NCI-H2196 (cell line): ENCODE data around the gene PKNOX2.

ENCODE experiments used
- DNase-seq: peaks from one replicate; lab custom pipeline; 2025; ENCODE audit not compliant: unreplicated experiment; lab: John Stamatoyannopoulos, UW

Gene PKNOX2

DNA sequence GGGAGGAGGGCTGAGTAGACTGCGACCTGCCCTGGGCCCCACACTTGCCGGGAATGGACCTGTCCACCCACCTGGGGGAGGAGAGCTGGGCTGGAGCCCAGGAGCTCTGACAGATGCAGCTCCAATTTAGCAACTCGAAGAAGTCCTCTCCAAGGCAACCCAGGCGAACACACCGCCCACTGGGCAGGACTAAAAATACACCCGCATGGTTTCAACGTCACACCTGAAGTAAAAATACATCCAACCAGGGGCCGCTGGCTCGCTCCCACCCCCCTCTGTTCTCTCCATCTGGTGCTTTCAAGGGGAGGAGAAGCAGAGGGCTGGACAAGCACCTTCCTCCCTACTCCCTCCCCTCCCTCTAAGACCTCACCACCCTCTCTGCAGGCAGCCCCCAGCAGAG, 211.6 kb downstream of the PKNOX2 start:
- peak; percentile 64 for DNase-seq

DNA sequence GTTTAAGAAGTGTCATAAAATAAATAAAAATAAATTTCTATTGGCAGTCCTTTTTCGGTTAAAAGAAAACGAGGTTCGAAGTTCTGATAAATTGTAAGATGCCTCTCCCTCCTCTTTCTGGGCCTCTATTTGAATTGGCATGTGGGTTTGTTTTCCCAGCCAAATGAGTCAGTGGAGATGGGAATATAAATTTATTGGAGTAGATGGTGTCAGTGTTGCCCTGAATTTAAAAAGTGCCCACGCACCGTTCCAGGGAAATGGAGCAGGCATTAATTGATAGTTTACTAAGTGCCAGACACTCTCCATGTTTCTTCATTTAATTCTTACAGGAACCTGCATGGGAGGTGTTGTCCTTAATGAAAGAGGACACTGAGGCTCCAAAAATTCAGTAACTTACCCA, 212.3 kb downstream of the PKNOX2 start:
- DNase-seq, result no peak

DNA sequence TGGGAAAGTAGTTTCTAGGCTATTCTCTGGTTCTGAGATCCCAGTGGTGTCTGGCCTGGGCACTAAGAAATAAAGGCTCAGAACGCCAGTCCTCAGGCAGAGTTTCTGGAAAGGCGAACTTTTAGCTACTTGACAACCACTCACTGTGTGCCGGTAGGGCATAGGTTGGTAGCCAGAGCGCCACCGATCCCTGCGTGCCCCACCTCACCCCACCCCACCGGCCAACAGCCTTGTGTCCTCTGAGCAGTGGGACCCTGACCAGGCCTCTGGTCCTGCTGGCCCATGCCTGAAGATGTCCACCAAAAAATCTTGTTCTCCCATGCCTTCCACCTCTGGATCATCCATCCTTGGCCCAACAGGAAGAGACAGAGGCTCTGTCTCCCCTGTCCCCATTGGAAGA, 213.5 kb downstream of the PKNOX2 start:
- no peak for DNase-seq

DNA sequence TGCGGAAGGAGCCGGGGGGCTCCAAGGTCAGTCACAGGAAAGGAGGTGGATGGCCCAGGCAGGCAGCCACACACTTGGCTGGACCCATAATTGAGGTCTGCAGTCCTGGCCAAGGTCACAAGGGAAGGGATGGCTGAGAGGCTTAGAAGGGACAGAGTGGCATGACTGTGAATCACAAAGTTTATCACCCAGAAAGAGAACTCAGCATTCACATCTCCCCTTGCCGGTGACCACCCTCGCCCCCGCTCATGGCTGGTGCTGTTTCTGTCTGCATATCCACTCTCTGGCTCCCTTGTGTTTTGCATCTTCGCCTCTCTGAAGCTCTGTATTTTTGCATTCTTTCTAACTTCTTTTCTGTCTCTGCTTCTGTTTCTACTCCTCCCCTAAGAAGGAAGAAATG, 214.0 kb downstream of the PKNOX2 start:
- no peak for DNase-seq

DNA sequence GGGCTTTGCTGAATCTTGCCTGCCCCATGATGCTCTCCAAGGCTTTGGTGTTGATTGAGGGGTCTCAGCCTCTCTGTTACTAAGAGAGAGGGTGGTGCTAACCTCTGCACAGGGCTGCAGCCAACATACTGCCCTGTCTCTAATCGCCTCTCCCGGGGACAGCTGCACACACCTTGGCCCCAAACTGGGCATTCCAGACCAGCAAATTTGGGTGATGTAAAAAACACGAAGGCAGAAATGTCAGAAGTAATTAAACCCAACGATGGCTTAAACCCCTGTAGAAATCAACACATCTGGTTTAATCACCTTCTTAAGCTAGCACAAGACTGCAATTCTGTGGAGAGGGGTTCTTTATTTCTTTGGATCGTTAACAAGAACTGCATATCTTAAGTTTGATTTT, 215.0 kb downstream of the PKNOX2 start:
- no peak for DNase-seq

DNA sequence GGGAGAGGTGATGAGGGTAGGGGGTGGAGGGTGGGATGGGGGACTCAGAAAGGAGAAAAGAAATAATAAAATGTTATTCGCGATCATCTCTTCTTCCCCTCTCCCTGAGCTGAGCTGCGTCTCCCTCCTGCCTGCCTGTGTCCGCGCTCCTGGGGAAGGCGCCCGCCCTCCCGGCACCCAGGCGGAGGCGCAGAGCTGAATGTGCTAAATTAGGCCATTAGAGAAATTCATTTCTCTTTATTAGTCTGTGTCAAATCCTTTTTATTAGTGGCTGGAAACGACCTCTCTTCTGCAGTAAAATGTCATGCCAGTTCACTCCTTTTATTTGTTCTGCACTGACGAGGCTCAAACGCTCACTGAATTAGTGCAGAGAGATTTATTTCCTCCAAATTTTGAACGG, 215.4 kb downstream of the PKNOX2 start:
- no peak for DNase-seq

DNA sequence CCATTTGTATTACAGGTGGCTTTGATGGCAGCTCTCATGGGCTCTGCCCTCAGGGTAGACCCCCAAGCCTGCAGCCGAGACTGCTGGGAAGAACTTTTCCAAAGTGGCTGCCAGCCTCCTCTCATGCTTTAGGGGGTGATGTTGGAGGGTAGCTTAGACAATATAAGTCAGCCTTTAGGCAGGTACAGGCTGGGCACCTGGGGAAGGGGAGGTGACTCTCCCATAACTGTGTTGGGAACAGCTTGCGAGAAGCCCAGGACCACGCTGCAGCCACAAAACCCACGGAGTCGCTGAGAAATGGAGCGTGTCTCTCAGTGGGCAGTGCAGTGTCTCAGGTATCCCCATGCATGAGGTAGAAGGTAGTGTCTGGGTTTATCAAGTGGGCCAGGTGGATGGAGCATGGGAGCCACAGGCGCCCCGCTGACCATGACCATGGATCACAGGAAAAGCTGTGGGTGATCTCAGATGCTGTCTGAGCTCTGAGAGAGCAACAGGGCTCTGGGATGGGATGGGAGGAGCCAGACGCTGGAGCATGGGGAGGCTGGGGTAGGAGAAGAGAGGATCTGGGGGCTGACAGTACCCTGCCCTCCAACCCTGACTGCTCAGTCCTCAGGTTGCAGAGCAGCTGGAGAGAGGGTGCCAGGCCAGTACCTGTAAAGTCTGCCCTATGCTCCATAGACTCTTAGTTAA, 216.3 kb downstream of the PKNOX2 start:
- DNase-seq, result no peak

DNA sequence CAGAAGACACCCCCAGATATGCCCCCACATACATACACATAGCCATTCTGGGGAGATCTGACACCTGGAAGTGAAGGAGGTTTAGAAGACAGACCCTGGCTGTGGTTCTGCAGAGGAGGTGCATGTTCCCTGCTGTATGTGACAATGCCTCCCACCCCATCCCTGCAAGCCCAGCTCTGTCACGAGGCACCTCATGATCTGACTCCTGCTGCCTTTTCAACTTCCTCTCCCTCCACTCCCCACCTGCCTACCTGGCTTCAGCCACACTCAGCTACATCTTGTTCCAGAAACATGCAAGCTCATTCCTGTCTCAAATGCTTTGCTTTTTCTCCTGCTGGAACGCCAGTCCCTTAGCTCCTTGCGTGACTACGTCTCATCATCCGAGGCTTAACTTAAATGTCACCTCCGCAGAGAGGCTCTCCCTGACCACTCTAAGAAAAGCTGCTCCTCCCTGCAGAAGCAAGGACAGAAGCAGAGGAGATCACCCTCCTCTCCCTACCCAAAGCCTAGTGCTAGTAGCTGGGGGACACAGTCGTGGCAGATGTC, 217.0 kb downstream of the PKNOX2 start:
- no peak for DNase-seq

DNA sequence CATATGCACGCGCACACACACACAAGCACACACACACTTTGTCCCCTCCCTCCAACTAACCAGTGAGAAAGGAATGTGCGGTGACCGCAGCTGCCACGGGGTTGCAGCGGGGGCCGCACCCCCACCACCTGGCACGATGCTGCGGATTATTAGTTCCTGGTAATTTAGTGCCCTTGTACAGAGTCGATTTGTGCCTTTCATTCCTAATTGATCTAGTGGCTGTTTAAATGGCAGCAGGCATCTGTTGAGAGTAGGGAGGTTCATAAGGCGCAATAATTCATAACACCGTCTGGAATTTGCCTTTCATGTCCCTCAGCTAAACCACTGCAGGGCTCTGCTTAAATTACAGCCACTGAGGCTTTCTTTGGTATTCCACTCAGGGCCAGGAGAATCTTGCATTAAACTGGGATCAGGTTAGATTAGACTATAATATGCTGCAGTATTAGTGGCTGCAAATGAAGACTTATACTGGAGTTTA, 217.8 kb downstream of the PKNOX2 start:
- DNase-seq, result no peak

DNA sequence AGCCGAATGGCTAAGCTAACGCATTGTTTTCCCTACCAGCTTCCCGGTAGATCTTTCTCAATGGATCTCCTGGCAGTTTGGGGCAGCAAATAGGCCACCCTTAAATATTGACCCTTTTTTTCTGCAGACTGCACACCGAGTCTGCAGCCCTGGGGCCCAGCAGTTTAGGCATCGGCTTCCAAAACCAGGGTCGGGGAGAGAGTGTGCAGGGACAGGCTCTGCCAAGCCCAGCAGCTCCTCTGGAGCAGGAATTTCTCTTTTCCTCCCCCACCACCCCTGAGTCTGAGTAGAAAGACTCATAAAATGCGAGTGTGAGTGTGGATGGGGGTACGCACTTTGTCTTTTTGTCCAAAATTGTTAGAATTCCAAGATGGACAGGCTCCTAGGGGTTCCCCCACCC, 218.3 kb downstream of the PKNOX2 start:
- no peak for DNase-seq

DNA sequence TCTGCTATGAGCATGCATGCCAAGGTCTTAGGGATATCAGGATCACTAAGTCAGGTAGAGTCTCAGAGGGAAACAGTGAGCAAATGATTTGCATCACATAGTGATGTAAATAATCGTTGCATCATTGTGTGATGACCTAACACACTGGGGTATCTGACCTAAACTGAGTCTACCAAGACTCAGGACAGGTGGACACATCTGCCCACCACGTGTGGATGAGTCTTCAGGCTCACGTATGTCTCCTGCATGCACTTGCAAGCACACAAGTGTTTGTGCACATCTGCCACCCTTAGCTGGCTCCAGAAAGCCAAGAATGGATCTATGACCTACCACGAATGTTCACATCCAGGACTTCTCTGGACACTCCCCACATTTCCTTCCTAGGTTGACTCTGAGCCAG, 220.3 kb downstream of the PKNOX2 start:
- no peak for DNase-seq

DNA sequence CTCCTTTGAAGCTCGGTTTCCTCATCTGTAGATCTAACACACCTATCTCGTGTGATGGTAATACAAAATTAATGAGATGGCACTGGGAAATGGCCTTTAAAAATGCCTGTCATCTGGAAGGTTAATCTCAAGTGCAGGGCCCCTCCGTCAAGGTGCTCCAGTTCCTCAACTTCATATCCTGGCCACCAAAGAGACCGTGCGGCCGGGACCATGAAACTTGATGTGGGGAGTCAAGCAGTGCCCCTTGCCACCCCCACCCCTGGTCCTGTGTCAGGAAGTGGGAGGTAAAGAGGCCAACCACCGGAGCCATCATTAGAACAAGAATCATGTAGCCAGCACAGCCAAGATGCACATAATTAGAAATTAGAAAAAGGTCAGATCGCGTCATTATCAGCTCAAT, 223.3 kb downstream of the PKNOX2 start:
- DNase-seq, result no peak

DNA sequence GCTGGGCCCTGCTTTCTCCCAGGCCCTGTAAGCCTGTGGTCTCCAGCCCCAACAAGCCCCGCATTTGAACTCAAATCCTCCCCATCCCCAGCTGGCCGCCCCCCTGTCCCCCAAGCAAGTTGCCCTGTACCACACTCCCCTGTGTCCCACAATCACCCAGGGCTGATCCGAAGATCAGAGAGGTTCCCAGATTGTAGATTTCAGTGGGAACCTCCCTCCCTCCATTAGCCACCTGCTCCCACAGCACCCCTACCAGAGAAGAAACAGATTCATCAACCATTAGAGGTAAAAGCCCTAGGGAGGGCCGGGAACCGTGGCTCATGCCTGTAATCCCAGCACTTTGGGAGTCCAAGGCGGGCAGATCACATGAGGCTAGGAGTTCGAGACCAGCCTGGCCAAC, 224.1 kb downstream of the PKNOX2 start:
- no peak for DNase-seq

DNA sequence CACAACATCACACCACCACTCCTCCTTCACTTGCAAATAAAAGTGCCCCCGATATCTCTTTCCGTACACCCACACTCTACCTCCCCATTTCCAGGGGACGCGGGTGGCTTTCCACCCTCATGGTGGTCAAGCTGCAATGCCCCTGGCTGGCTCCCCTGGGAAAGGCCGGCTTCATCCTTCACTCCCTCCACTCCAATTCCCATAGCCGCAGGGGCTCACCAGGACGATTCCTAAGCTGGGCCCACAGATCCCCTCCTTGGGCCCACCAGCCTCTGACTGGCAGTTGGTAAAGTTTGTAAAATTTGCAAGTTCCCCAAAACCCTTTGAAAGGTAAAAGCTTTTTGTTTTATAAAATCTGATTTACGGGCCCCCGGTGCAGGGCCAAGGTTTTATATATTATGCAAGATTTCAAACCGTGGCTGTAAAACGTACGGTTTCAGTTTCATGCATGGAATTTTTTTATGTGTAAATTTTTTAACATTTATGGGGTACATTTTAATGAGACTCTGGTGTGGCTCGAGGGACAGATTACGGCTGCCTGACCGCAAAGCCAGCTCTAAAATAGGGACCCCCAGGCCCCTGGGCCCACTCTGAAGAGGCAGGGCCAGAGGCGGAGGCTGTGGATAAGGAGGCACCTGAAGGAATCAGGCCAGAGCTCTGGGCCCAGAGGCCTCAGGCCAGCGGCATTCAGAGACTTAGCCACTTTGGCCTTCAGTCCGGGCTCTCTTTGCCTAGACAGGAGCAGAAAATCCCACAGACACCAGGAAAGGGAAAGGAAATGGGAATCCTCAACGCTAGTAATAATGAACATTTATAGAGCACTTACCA, 225.0 kb downstream of the PKNOX2 start:
- DNase-seq, result no peak

DNA sequence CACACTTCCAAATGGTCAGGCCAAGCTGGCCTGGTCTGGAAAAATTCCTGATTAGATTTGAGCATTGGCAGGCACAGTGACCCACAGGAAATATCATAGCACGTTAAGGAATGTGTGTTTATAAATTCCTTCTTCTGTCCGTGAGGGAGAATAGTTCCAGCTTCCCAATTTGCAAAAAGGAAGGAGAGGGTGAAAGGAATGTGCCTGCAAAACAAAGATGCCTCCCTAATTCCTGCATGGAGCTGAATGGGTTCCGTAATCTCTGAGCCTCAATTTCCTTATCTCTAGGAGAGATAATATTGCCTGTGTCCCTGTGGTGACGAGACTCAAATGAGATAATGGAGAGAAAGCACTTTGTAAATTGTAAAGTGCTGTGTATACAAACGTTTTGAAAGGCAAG, 226.4 kb downstream of the PKNOX2 start:
- no peak for DNase-seq

DNA sequence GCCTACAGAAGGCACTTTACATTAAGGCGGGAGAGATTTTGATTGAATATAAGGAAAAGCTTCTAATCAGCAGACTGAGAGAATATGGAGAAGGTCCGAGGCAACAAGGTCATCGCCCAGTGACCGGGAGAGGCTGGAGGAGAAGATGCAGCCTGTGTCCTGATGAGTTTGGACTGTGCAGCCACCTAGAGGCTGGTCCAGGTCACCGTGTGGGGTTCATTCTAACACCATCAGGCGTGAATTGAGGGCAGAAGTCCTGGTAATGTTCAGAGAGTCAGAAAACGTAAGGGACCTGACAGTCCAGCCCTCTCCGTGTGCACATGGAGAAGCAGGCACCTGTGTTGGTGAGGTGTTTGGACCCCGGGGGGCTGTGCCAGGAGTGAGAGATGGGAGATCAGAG, 228.8 kb downstream of the PKNOX2 start:
- no peak for DNase-seq

DNA sequence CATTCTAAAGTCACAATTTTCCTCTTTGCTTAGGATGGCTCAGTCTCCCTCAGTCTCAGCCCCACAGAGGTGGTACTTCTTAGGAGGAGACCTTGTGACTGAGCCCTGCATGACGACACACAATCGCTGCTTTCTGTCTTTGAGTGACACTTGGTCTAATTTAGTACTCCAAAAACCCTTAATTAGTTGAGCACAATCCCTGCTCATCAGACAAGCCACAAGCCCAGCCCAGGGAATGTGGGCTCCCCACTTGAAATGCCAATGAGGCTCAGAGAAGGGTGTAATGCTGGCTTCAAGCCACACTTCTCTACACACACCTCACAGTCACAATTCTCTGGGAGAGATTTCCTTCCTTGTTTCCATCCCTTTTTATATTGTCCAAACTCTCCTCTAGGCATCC, 229.7 kb downstream of the PKNOX2 start:
- DNase-seq, result no peak

DNA sequence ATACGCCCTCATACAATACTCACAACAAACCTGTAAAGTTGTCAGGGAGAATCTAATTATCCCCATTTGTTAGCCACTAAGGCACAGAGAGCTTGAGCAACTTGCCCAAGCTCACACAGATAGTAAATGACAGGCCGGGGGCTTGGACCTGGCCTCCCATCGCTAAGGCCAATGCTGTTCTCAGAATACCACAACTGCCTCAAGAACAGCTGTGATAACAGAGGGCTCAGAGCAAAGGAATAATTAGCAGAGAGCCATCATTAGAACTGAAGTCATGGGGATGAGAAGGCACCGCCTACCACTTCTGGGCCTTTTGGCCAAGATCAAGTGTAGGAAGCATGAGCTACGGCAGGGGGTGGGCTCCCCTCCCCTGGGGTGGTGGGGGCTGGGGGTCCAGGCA, 232.9 kb downstream of the PKNOX2 start:
- DNase-seq, result no peak

DNA sequence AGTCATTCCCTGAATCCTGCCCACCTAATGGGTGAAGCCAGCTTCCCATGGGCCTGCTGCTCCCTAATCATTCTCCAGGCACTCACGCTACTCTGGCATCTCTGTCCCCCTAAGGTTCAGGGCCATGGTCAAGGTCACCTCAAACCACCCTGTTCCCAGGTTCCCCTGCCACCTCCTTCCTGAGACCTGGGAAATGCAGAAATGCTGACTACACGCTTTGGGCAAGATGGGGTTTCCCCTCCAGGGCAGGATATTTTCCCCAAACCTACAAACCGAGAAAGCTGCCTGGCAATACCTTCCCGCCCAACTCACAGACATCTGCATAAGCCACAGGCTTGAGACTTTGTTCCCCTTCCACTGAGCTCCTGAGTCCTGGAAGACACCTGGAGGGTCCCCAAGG, 233.9 kb downstream of the PKNOX2 start:
- DNase-seq, result no peak

DNA sequence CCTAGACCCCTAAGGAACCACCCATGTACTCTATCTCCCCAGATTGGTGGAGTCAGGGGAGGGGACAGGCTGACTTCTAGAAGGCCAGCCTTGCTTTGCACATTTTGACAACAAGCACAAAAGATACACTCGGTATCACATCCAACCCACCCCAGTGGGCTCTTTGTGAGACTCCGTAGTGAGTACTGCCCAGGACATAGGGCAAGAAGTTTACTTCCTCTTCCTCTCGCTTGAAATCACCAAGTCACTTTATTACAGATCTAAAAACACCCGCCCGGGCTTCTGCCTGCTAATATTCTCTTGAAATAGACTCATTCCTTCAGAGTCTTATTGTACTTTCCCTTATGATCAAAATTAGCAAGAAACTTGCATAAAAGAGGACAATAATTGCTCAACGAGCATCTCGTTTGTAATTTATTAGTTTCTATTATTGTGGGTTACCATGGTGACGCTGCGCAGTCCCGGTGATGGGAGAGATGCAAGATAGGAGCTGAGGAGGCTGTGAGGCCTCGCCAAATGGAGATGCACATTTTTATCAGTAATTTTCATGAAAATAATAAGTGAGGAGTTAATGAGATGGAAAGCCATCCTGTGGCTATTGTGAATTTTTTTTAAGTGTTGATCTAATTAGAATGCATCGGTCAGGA, 234.6 kb downstream of the PKNOX2 start:
- no peak for DNase-seq

DNA sequence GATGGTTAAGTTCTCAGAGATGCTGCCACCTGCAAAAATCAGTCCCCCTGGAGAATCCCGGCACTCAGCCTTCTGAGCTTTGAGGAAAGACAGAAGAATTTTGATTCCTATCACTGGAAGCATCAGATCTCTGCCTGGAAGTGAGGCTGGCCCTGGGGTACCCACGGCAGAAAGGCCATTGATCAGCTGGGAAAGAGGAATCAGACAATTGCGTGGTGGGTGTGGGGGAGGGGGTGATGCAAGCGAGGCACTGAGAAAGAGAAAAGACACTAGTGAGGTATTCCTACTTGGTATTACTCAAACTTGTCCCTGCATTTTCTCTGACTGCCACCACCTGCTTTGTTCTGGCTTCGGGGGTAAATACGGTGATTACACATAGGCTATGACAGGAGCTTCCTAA, 235.4 kb downstream of the PKNOX2 start:
- no peak for DNase-seq

DNA sequence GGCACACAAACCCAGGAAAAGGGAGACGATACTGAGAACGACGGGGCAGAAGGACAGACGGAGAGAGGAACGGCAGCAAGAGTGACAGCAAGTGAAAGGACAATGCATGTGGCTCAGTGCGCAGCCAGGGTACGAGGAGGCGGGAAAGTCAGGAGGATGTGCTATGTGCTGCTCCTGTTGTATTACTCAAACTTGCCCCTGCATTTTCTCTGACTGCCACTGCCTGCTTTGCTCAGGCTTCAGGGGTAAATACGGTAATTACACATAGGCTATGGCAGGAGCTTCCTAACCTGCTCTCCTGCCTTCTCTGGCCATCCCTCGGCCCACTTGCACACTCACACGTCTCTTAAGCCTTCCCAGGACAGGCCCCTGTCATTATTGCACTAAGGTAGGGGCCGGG, 236.7 kb downstream of the PKNOX2 start:
- DNase-seq, result no peak
